KOPT-K1 (cell line): ENCODE measurements around the gene ESR1.
"Not testable (repeated sequence)": the region's sequence is repeated elsewhere in the genome, so short reads cannot be mapped to it uniquely, and the experiment has no call there.

Source experiments
- H3K27ac ChIP-seq: fragments of 200-600 bp; sonication (generic); 2 replicates; pipeline ENCODE4 v1.5.1; 2016; ENCODE audit warnings: antibody characterized with exemption, mild to moderate bottlenecking, low read depth, low read length; ENCODE audit not compliant: poor library complexity, severe bottlenecking
- H3K36me3 ChIP-seq: fragments of 200-600 bp; sonication (generic); 2 replicates; pipeline ENCODE4 v1.5.1; 2017; ENCODE audit warnings: antibody characterized with exemption, mild to moderate bottlenecking, low read length, moderate library complexity; ENCODE audit not compliant: insufficient read depth
- H3K9me3 ChIP-seq: fragments of 200-600 bp; sonication (generic); 2 replicates; pipeline ENCODE4 v1.5.1; 2017; ENCODE audit warnings: antibody characterized with exemption, low read length, mild to moderate bottlenecking; ENCODE audit not compliant: insufficient read depth, poor library complexity, severe bottlenecking

The ESR1 gene

GRCh38 chr6:151961809-151962208 lies 154.3 kb downstream of the ESR1 start:
- no peaks in the 10 kb centered on the region for H3K36me3 ChIP-seq
- H3K9me3 ChIP-seq: no peaks in the 10 kb centered on the region
- H3K27ac ChIP-seq: no peak overlapping the region

DNA sequence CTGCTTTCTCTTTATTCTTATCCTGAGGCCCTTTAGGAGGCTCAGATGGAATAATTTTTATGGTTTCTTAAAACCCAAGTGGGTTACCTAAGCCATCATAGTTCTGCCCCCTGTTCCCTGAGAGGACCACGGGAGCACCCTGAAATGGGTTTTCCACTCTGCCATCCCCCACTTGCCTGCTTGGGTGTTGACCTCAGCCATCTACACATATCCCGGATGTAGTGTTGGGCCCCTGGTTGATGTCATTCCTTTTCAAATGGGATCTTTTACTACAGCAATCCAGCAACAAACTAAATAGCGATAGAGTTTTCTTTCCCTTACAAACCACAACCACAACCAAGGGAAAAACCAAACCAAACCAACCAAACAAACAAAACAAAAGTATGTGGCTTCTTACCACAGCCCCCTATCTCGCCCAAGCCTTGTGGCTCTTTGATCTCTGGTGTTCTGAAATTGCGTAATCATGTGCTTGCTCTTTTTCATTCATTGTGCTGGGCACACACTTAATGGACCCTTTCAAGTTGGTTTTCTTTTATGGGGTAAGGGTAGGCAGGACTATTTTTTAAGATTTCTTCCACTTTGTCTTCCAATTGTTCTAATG lies 154.9 kb downstream of the ESR1 start:
- H3K27ac ChIP-seq: no peak overlapping the region
- H3K36me3 ChIP-seq: no peaks in the 10 kb centered on the region
- H3K9me3 ChIP-seq: no peaks in the 10 kb centered on the region

- no peak overlapping the region for H3K27ac ChIP-seq
Observed at GRCh38 chr6:151963001-151963400, 155.5 kb downstream of the ESR1 start.

DNA sequence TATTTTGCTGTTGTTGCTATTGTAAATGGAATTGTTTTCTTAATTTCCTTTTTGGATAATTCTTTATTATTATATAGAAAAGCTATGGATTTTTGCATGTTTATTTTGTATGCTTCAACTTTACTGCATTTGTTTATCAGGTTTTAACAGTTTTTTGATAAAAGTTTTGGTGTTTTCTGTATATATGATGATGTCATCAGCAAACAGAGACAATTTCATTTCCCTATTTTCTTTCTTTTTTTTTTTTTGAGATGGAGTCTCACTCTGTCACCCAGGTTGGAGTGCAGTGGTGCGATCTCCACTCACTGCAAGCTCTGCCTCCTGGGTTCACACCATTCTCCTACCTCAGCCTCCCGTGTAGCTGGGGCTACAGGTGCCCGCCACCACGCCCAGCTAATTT lies 156.9 kb downstream of the ESR1 start:
- not testable (repeated sequence) for H3K27ac ChIP-seq, H3K9me3 ChIP-seq, H3K36me3 ChIP-seq

More at GRCh38 chr6:151963001-151963400, 155.5 kb downstream of the ESR1 start:
- Histone ChIP-seq H3K9me3 (no peaks in the 10 kb centered on the region), H3K36me3 (no peaks in the 10 kb centered on the region)

- H3K9me3 ChIP-seq: no peaks in the 10 kb centered on the region
- no peaks in the 10 kb centered on the region for H3K36me3 ChIP-seq
- no peak overlapping the region for H3K27ac ChIP-seq
Observed at GRCh38 chr6:151974061-151974617, 166.7 kb downstream of the ESR1 start.

GRCh38 chr6:151975795-151976194 lies 168.3 kb downstream of the ESR1 start:
- H3K9me3 ChIP-seq: no peaks in the 10 kb centered on the region
- no peak overlapping the region for H3K27ac ChIP-seq

GRCh38 chr6:151988199-151988598 lies 180.7 kb downstream of the ESR1 start:
- not testable (repeated sequence) for H3K27ac ChIP-seq, H3K36me3 ChIP-seq, H3K9me3 ChIP-seq

More at GRCh38 chr6:151975795-151976194, 168.3 kb downstream of the ESR1 start:
- H3K36me3 ChIP-seq: no peaks in the 10 kb centered on the region

DNA sequence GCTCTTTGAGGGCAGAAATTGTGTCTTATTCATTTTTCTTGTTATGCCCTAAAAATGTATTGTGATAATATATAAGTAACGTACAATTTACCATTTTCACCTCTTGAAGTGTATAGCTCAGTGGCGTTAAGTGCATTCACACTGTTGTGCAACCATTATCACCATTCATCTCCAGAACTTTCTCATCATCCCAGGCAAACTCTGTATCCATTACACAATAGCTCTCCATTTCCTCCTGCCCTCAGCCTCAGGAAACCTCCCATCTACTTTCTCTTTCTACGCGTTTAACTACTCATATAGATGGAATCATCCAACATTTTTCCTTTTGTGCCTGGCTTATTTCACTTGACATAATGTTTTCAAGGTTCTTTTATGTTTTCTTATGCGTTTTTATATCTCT lies 184.6 kb downstream of the ESR1 start:
- Histone ChIP-seq H3K27ac (no peak overlapping the region), H3K36me3 (no peaks in the 10 kb centered on the region)

DNA sequence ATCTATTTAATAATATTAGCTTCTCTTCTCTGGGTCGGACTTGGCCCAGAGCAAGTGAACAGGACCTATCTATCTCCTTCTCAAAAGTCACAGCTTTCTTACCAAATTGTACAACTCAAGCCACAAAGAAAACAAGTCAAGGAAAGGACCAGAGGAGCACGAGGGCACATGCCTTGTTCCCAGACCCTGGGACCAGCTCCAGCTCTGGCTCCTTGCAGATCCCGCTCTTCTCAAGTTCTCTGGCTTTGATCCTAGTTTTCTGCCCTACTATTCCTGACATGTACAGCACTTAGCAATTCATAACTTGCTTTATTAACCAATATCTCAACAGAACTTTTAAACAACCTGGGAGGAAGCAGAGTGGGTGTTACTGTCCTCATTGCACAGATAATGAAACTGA lies 185.9 kb downstream of the ESR1 start:
- H3K36me3 ChIP-seq: no peaks in the 10 kb centered on the region
- H3K27ac ChIP-seq: no peak overlapping the region
- no peaks in the 10 kb centered on the region for H3K9me3 ChIP-seq

More for the DNA sequence above, 184.6 kb downstream of the ESR1 start:
- no peaks in the 10 kb centered on the region for H3K9me3 ChIP-seq

GRCh38 chr6:151998784-151999183 lies 191.3 kb downstream of the ESR1 start:
- Histone ChIP-seq H3K9me3 (no peaks in the 10 kb centered on the region), H3K36me3 (no peaks in the 10 kb centered on the region), H3K27ac (no peak overlapping the region)

- H3K27ac ChIP-seq: no peak overlapping the region
- H3K9me3 ChIP-seq: no peaks in the 10 kb centered on the region
- H3K36me3 ChIP-seq: no peaks in the 10 kb centered on the region
Observed at GRCh38 chr6:151999194-151999593, 191.7 kb downstream of the ESR1 start.

DNA sequence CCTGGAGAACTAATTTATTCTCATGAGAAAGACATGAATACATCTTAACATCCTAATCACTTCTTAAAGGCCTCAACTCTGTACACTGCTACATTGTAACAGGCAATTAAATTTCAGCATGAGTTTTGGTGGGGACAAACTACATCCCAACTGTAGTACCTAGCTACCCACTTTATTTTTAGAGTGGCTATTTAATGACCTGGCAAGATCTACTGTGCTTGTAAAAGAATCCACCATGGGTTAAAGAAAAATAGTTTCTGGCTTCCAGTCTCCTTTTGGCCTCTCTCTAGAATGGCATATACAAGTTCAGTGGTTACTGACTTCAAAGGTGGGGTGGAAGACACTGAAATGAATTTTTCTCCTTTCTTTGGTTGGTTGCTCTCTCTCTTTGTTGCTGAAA lies 193.9 kb downstream of the ESR1 start:
- H3K36me3 ChIP-seq: no peaks in the 10 kb centered on the region
- H3K27ac ChIP-seq: no peak overlapping the region
- no peaks in the 10 kb centered on the region for H3K9me3 ChIP-seq

DNA sequence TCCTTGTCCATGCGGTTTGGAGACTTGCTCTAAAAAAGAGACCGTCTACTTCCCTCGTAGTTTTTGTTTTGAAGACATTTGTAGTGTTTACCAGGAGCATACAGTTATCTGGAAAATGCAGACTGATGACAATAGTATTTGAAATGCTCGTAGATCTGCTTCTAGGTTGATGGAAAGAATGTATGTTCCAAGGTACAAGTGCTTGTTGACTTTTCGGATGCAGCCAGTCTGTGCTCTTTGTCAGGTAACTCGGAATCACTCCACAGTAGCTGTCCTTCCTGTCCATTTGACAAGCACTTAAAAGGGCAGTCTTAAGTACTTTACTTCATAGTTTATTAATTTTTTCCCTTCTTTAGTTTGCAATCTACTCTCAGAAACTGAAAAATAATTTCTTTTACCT lies 194.8 kb downstream of the ESR1 start:
- Histone ChIP-seq H3K27ac (no peak overlapping the region), H3K9me3 (no peaks in the 10 kb centered on the region), H3K36me3 (no peaks in the 10 kb centered on the region)

DNA sequence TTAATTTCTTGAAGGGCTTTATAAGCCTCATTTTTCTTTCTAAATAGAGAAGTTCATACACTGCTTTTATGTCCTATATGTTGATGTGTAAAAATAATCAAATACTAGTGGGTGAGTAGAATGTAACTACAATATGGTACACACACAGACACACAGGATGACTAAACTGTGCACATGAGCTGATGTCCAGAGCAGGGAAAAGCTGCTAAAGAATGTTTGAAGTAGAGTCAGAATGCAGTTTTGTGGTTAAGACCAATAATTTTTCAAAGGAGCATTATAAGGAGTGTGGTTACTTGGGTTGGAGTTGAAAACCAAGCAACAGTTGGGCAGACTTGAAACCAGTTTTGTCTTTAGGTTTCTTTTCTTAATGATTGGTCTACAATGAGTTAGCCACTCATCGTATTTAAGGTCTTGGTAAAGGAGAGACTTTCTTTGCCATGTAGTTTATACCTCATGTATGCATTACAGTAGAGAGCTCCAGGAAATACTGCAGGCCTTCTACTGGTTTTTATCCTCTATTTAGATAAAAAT lies 196.6 kb downstream of the ESR1 start:
- Histone ChIP-seq H3K9me3 (no peaks in the 10 kb centered on the region), H3K27ac (no peak overlapping the region), H3K36me3 (no peaks in the 10 kb centered on the region)

GRCh38 chr6:152004896-152005295 lies 197.4 kb downstream of the ESR1 start:
- no peak overlapping the region for H3K27ac ChIP-seq
- H3K9me3 ChIP-seq: no peaks in the 10 kb centered on the region
- no peaks in the 10 kb centered on the region for H3K36me3 ChIP-seq

DNA sequence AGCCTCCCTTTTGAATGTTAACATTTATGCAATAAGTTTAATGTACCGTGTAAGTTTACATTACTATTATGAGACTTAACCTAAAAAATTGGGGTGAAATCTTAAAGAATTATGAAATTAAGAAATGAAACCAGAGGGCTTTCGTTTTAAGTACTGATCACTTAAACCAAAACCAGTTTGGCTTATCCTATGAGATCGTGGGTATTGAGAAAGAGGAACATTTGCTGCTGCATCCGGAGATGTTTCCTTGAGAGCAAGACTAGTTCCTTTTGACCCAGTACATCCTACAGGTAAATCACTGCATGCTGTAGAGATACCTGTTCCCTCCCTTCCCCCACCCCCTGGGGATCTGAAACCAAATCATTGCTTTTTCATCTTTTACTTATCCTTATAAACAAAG lies 201.3 kb downstream of the ESR1 start:
- Histone ChIP-seq H3K9me3 (no peaks in the 10 kb centered on the region), H3K36me3 (no peaks in the 10 kb centered on the region), H3K27ac (no peak overlapping the region)
